Prostate gland (tissue), 2 donors: ENCODE measurements around the gene SLC66A3. TPM values are rescaled to one million over a fixed set of nuclear protein-coding genes. Genes with fewer than 3 reads are reported as not detected.

ENCODE experiments used
- DNase-seq: peaks from one replicate; pipeline ENCODE4 v3.0.0-alpha.2; 2019; ENCODE audit warnings: low spot score
- H3K27ac ChIP-seq, 2 donors: fragments of 200-600 bp; sonication (generic); 2 replicates each; pipeline ENCODE4 v1.5.1; 2017 to 2019
- H3K27me3 ChIP-seq: fragments of 200-600 bp; sonication (generic); replicated peaks from 2 replicates; pipeline ENCODE4 v1.5.1; 2019; ENCODE audit not compliant: insufficient read depth
- H3K36me3 ChIP-seq, 2 donors: fragments of 200-600 bp; sonication (generic); 1 replicate in 1 of 2; 2 replicates in 1 of 2; pipeline versions ENCODE4 v1.5.1 to v1.8.1; 2017 to 2019
- H3K4me1 ChIP-seq: fragments of 200-600 bp; sonication (generic); replicated peaks from 2 replicates; pipeline ENCODE4 v1.5.1; 2019
- H3K4me3 ChIP-seq, 2 donors: fragments of 200-600 bp; sonication (generic); 2 replicates each; pipeline ENCODE4 v1.5.1; 2017 to 2019
- H3K9me3 ChIP-seq: fragments of 200-600 bp; sonication (generic); 2 replicates; pipeline ENCODE4 v1.5.1; 2017
- CTCF ChIP-seq, 4 experiments: fragments of 200-600 bp in 2 of 4; fragments of 450-650 bp in 2 of 4; sonication (generic) in 2 of 4; IDR thresholded peaks; 1 replicate in 3 of 4; 2 replicates in 1 of 4; pipeline ENCODE4 v1.5.1; 2016 to 2019; ENCODE audit warnings: antibody characterized with exemption in 4 of 4, mild to moderate bottlenecking in 2 of 4, moderate library complexity in 2 of 4
- POLR2A ChIP-seq: fragments of 450-650 bp; IDR thresholded peaks from one replicate; pipeline ENCODE4 v1.6.1; 2016; ENCODE audit warnings: antibody characterized with exemption, mild to moderate bottlenecking
- POLR2AphosphoS5 ChIP-seq: sonication (generic); formaldehyde crosslinking; IDR thresholded peaks from one replicate; pipeline ENCODE4 v1.6.1; 2017; ENCODE audit warnings: antibody characterized with exemption
- WGBS: methylation state at CpG from one replicate; pipeline ENCODE4 v1.1.5; 2018; 5-methylcytosine and 5-hydroxymethylcytosine counted together
- intact Hi-C: fragments of 100-400 bp; cut with DNase I; formaldehyde crosslinking; loops from one replicate; pipeline ENCODE4 v1.14.2; 2022
- total RNA-seq, 2 donors: library from RNA; depleted of rRNA; stranded (reverse); fragments of >200 nt; gene quantifications; one replicate each; pipeline ENCODE4 v1.1.0, GENCODE V29; 2016

SLC66A3 gene
- total RNA-seq, 2 donors from 2014 or later = 50.6 to 77.4 TPM

DNA sequence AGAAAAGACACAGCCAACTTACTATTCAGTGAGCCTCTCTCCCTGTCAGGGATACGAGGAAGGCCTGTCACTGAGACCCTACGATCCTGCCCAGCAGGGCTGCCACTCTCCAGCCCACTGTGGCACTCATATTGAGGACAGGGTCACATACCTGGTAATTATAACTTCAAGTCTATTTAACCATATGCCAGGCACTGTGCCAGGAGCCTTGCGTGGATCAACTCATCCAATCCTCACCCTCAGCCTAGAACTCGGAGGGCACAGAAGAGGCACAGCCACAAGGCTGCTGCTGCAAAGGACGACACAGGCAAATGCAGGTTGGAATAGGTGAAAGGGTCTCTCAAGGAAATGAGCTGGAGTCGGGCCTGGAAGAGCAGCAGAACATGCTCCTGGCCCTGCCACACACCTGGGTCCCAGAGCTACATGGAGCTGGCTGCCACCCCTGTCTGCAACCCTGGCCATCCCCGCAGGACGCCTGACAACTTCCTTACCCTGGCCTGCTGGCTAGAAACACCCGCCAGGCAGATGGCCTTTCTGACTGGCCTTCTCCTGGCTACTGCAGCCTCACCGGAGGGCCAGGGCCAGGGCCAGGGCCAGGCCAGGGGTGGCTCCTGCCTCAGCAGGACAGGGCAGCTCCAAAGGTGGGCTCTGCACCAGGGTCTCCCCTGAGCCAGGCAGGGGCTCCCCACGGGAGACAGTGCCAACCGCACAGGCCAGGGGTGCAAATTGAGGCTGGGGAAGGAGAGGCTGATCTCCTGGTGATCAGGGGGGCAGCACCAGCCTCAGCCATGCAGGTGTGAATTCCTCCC is 32.1 kb upstream of the SLC66A3 start:
- Histone ChIP-seq H3K27me3 (no peaks in the 10 kb centered on the region), H3K4me3 (no peak overlapping the region), H3K27ac (no peak overlapping the region), H3K36me3 (no peaks in the 10 kb centered on the region), H3K9me3 (no peaks in the 10 kb centered on the region), H3K4me1 (no peaks in the 10 kb centered on the region)
- no peak for DNase-seq
- 81% methylated on average over 12 of the region's 12 CpGs for WGBS
- intact Hi-C loops = loop anchor here (5.0 kb wide), 1 partner anchor 211 kb away; the partner anchor contains the start of gene KCNF1
- no peak for TF ChIP-seq POLR2AphosphoS5
- TF ChIP-seq POLR2A = no peak
- TF ChIP-seq CTCF (IDR thresholded peaks at IDR 0.05) = no peak

- Histone ChIP-seq H3K36me3 (no peaks in the 10 kb centered on the region), H3K4me3 (no peak overlapping the region), H3K4me1 (no peaks in the 10 kb centered on the region), H3K27me3 (no peaks in the 10 kb centered on the region), H3K9me3 (no peaks in the 10 kb centered on the region), H3K27ac (no peak overlapping the region)
- TF ChIP-seq POLR2A (no peak), POLR2AphosphoS5 (no peak), CTCF (IDR thresholded peaks at IDR 0.05) (peak; percentile 51 to 83 (median 76))
- WGBS = 62% methylated on average over 41 of the region's 41 CpGs
- intact Hi-C loops = loop anchor here (1.0 to 5.0 kb wide), 2 partner anchors 212 to 292 kb away; partner anchors contain the start of gene KCNF1
- DNase-seq = peak; percentile 47
Measured at GRCh38 chr2:11123856-11124759, 31.2 kb upstream of the SLC66A3 start.

- DNase-seq = no peak
- H3K9me3 ChIP-seq = no peaks in the 10 kb centered on the region
- no peak for TF ChIP-seq POLR2AphosphoS5
- TF ChIP-seq CTCF (IDR thresholded peaks at IDR 0.05) = no peak
- no peak for TF ChIP-seq POLR2A
- no peaks in the 10 kb centered on the region for H3K36me3 ChIP-seq
- no peak overlapping the region for H3K4me3 ChIP-seq
- intact Hi-C loops = loop anchor here (1.0 to 5.0 kb wide), 2 partner anchors 212 to 292 kb away; partner anchors contain the start of gene KCNF1
- 63% methylated on average over 3 of the region's 3 CpGs for WGBS
- H3K27ac ChIP-seq = no peak overlapping the region
- no peaks in the 10 kb centered on the region for H3K4me1 ChIP-seq
- no peaks in the 10 kb centered on the region for H3K27me3 ChIP-seq
Measured at GRCh38 chr2:11124760-11125068, 30.6 kb upstream of the SLC66A3 start.

DNA sequence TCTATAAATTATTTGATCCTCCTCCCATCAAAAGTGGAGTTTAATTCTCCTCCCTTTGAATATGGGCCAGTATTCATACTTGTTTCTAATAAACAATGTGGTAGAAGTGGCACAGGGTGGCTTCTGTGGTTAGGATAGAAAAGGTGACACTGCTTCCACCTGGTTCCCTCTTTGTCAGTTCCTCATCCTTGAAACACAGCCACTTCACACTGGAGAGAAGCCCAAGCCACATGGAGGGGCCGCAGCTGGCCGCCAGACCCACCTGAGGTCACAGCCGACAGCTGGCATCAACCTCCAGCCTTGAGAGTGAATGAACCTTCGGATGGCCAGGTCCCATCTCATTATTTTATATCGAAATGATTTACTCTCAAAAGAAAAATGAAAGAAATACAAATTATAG is 27.5 kb upstream of the SLC66A3 start:
- Histone ChIP-seq H3K27me3 (no peaks in the 10 kb centered on the region), H3K9me3 (no peaks in the 10 kb centered on the region), H3K27ac (no peak overlapping the region), H3K36me3 (no peaks in the 10 kb centered on the region), H3K4me3 (no peak overlapping the region), H3K4me1 (peaks cover 7% of the 10 kb centered on the region)
- DNase-seq = no peak
- intact Hi-C loops = no loop called here
- WGBS = 67% methylated on average over 5 of the region's 5 CpGs
- TF ChIP-seq POLR2A (no peak), POLR2AphosphoS5 (no peak), CTCF (IDR thresholded peaks at IDR 0.05) (no peak)
